Transverse colon (tissue), 3 donors: ENCODE results near the gene TOLLIP.

Experiments
- POLR2A ChIP-seq: fragments of 450-650 bp; IDR thresholded peaks from one replicate; pipeline ENCODE4 v1.6.1; 2016; ENCODE audit warnings: antibody characterized with exemption, mild to moderate bottlenecking, moderate library complexity
- TF ChIP-seq, protein P1 (sequence below), 5 experiments: fragments of 200-600 bp in 3 of 5; fragments of 450-650 bp in 2 of 5; sonication (generic) in 3 of 5; IDR thresholded peaks; 1 replicate in 2 of 5; 2 replicates in 3 of 5; pipeline ENCODE4 v1.5.1; 2016 to 2017; ENCODE audit warnings: antibody characterized with exemption in 5 of 5, inconsistent platforms in 3 of 5, mild to moderate bottlenecking in 2 of 5, moderate library complexity in 1 of 5

DNA sequence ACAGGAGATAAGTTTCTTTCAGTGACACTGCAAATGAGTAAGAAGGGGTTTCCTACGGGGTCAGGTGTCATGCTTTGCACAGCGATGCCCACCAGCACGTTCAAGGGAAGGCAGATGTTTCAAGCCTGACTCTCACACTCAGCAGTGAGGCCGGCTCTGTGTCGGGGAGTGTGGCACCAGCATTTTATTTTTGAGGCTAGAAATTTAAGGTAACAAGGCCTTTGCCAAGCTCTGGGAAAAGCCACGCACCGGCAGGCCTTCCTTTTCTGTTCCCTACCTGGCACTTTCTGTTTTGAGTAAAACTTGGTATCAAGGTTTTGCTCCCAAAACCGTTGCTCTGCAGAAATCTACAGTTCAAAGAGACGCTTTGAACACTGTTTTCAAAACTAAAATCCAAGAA lies 38.0 kb downstream of the TOLLIP start:
- TF ChIP-seq POLR2A, result no peak
- TF ChIP-seq, protein P1, sequence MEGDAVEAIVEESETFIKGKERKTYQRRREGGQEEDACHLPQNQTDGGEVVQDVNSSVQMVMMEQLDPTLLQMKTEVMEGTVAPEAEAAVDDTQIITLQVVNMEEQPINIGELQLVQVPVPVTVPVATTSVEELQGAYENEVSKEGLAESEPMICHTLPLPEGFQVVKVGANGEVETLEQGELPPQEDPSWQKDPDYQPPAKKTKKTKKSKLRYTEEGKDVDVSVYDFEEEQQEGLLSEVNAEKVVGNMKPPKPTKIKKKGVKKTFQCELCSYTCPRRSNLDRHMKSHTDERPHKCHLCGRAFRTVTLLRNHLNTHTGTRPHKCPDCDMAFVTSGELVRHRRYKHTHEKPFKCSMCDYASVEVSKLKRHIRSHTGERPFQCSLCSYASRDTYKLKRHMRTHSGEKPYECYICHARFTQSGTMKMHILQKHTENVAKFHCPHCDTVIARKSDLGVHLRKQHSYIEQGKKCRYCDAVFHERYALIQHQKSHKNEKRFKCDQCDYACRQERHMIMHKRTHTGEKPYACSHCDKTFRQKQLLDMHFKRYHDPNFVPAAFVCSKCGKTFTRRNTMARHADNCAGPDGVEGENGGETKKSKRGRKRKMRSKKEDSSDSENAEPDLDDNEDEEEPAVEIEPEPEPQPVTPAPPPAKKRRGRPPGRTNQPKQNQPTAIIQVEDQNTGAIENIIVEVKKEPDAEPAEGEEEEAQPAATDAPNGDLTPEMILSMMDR (IDR thresholded peaks at IDR 0.05), result no peak
